T-helper 9 cell (primary cell): ENCODE data around the gene GAN.
"Not testable (repeated sequence)": the region's sequence is repeated elsewhere in the genome, so short reads cannot be mapped to it uniquely, and the experiment has no call there.

Experiments used
- DNase-seq: peaks from one replicate; pipeline ENCODE4 v3.0.0-alpha.2; 2020

Gene GAN

DNA sequence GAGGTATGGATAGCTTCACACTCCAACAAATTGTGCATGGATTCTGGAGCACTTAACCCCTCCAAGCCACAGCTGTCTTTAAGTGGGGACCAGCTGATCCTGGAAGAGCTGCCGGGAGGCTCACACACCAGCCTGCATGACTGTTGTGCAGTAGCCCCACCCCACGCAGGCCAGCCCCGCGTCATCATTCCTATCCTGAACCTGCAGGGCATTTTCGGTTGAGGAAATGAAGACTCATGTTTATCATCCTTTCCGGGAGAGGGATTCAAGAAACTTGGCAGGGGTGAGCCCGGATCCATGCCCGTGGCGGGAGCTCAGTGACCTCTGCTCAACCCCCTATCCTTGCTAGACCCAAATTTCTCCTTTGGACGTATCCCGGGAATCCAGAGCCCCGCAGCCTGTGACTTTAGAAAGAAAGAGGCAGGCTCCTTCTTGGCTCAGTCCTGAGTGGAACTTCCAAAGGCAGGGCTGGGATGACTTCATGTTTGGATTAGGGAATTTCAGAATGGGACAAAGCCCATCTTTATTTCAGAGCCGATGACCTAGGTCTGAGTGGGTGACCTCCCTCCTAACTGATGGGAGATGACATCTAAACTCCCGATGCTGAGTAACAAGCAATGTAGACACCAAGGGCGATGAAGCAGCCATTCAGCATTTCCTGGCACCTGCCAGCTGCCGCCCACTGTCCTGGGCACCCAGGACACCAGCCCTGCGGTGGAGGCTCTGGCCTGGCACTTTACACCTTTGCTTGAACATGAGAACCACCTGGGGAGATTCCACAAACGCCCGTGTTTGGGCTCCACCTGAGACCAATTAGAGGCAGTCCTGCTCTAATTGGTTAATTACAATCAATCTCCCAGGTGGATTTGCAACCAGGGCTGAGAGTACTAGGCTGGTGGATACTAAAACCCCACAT lies 86.5 kb downstream of the GAN start:
- DNase-seq: no peak

DNA sequence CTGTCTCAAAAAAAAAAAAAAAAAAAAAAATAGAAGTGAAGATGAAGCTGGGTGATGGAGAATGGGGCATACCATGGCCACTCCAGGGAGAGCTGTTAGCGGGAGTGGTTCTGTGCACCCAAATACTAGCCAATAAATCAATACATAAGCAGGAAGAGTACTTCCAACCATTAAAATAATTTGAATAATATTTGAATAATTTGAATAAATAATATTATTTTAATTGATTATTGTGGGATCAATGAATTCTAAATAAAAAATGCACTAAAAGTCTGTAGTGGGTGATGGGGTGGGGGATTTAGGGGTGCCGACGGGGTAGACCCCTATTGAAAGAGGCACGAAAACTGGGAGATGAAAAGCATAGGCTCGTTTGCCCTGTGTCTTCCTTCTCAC lies 88.4 kb downstream of the GAN start:
- no peak for DNase-seq

DNA sequence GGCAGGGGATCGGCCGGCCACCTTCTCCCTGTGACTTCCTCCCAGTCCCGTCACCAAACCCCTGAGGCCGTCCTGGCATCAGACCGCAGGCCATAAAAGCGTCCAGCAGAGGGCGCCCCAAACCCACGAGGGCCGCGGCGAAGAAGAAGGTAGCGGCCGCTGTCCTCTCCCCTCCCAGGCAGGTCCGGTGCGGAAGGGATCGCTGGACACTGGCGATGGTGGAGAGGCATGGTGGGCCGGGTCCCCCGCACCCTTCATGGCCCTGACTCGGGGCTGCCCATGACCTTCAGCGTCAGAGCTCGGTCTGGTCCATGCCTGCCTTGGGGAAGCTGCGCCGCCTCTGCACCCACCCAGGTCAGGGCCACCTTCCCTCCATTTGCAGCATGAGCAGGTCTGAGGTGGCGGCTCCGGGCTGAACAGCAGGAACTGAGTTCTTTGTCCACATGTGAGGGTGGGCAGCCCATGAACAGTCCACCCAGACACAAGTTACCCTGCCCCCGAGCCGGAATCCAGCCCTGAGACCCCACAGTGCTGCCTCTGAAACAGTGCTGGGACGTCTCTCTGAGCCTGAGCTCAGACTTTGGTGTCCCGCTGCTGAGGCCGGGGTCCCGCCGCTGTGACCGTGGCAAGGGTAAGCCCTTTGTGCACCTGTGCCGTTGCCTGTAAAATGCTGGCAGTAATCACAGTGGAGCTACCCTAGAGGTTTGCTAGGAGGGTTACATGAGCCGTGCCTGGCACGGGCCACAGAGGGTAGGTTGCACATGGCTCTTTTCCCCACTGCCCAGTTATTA lies 89.0 kb downstream of the GAN start:
- peak; percentile 84 for DNase-seq

DNA sequence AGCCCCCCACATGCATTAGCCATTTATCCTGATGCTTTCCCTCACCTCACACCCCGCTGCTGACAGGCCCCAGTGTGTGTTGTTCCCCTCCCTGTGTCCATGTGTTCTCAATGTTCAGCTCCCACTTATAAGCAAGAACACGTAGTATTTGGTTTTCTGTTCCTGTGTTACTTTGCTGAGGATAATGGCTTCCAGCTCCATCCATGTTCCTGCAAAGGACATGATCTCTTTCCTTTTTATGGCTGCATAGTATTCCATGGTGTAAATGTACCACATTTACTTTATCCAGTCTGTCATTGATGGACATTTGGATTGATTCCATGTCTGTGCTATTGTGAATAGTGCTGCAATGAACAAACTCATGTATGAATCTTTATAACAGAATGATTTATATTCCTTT lies 90.2 kb downstream of the GAN start:
- DNase-seq: not testable (repeated sequence)

DNA sequence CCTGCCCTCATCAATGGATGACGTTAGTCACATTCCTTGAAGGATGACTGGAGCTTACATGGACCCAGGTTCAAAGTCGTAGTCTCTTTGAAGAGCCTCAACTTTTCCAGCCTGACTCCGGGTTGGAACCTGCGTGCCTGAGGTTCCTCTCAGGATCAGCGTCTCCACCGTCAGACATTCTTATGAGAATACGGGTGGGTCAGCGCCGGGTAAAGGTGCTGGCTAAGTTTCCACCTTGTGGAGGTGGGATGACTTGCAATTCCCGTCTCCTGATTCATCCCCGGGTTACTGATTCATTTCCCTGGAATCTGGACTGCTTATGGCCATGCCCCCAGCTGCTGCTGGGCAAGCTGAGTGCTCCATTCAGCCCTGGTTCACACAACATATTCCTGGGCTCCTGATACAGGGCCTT lies 90.9 kb downstream of the GAN start:
- no peak for DNase-seq

DNA sequence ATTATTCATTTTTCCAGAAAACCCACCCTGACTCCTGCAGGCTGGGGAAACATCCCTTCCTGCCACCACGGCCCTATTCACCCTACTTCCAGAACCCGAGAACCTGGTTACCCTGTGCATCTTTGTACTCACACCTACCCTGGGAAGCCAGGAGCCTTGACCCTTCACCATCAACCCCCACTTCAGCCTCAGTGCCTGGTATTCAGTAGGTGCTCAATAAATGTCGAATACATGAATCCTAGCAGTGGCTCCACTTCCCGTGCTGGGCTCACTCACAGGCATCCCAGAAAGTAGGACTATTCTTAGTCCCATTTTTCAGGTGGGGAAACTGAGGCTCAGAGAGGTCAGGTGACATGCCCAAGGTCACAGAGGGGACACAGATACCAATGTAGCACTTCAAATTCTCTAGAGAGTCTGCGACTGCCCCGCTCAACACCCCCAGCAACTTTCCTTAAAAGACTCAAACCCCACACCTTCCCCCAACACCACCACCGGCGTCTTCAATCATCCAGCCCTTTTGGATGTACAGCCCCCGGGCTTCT lies 93.7 kb downstream of the GAN start:
- no peak for DNase-seq

DNA sequence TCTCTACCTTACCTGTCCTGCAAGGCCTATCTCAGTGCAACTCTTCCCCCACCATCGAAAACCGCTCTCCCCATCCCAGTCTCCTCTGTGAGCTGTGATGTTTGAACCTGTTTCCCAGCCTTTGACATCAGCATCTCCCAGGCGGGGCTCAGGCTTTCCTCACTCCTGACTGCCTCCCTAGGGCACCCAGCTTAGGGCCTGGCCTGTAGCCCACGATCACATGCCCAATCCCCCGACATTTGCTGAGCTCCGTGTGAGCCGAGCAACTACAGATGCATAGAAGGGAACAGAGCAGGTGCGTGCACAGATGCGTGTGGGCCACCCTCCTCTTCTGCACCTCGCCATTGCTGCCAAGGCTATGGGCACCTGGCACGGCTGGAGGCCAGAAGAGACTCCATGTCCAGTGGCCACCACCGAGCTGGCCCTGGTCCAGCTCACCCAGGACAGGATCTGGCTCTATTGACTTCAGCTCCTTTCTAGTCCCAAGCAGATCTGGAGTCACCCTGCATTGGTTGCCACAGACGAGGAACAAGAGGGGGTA lies 94.3 kb downstream of the GAN start:
- DNase-seq: no peak

DNA sequence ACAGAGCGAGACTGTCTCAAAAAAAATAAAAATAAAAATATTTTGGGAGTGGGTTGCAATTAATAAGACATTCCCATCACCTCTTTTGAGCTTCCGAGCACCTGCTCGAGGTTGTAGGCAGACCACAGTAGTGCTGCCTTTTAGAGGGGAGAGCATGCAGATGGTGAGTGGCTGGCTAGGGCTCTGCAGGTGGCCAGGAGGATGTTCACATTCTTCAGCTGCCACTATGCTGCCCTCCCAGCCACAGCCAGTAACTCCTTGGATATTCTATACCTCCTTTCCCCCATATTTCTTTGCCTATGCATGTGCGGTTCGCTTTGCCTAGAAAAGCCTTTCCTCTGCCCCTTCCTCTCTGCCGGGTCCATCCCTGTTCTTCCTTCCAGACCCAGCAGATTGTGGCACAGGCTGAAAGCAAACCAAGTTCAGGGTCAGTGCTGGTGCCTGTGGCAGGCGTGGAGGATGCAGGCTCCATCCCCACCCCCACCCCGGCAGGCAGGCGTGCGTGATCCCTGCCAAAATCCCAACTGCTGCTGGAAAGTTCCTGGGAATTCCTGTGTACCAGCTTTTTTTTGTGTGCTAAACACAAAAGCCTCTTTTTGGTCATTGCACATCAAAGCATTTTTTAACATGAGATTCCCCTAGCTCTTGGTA lies 96.0 kb downstream of the GAN start:
- no peak for DNase-seq

DNA sequence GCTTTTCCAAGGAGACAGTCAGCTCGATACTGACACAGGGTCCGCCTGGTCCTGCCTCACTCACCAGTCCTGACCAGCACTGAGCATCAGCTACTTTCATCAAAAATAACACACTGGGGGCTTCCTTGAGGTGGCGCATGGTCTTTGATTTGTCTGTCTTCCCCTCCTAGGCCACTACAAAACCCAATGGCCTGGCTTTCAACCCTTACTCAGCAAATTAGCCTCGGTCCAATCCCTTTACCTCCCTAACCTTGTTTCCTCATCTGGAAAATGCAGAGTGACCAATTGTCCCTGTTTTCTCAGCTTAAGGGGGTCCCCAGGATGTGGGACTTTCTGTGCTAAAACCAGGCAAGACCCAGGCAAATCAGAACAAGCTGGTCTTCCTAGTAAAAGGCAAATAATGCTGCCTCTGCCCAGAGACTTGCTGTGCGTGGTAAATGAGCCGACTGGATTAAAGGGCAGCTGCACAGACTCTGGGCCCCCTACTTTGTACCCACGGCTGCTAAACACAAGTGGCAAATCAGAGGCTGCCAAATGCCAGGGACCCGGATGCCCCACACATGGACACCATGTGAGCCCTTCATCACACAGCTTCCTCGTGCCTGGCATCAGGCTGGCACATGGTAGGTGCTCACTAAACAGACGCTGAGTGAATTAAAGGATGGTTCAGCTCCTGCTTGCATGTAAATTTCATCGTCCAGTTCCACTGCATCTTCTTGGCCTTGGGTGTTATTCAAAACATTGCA lies 98.7 kb downstream of the GAN start:
- no peak for DNase-seq

DNA sequence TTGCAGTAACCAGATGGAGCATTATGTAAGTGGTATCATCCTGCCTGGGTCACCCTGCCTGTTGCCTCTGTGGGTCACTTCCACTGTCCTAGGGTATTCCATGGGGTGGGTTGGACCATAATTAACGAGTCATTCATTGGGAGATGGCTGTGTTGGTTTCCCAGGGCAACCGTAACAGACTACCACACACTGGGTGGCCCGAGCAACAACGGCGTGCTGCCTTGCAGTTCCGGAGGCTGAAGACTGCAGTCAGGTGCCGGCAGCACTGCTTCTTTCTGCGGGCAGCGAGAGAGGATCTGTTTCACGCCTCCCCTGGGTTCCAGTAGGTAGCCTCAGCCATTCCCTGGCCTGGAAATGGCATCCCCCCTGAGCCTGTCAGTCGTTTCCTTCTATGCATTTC lies 101.0 kb downstream of the GAN start:
- DNase-seq: no peak

DNA sequence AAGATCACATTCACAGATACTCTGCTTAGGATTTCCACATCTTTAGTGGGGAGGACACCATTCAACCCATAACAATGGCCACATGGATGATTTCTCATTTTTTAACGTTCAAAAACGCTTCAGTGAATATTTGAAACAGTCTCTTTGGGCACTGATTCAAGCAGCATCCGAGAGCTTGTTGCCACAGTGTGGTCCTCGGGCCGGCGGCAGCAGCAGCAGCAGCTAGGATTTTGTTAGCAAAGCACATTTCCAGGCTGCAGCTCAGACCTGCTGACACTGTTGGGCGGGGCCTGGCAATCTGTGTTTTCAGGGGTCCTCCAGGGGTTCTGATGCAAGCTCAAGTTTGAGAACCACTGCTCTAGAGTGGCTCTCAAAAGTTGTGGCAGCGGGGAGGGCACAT lies 102.0 kb downstream of the GAN start:
- no peak for DNase-seq

DNA sequence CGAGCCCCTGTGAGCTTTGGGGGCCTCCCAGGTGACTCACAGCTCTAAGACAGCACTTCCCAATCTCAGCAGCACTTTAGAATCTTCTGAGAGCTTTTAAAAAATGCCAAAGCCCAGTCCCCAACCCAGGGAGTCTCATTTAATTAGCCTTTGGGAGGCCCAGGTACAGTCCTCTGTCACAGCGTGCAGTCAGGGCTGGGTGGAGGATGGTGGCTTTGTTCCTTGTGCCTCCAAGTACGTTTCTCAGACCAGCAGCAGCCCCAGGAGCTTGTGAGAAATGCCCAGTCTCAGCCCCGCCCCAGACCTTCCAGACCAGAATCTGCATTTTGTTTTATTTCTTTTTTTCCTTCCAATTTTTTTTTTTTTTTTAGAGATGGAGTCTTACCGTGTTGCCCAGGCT lies 102.4 kb downstream of the GAN start:
- no peak for DNase-seq

DNA sequence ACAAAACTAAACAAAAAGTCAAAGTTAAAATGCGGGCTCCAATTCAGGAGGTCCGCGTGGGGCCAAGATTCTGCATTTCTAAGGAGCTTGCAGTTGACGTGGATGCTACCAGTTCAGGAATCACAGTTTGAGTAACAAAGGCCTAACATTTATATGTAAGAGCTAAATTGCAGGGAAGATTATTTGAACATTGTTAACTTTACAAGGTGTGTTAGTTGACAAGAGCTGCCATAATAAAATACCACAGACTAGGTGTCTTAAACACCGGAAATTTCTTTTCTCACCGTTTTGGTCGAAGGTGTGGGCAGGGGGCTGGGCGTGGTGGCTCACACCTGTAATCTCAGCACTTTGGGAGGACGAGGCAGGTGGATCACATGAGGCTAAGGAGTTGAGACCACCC lies 105.0 kb downstream of the GAN start:
- no peak for DNase-seq

DNA sequence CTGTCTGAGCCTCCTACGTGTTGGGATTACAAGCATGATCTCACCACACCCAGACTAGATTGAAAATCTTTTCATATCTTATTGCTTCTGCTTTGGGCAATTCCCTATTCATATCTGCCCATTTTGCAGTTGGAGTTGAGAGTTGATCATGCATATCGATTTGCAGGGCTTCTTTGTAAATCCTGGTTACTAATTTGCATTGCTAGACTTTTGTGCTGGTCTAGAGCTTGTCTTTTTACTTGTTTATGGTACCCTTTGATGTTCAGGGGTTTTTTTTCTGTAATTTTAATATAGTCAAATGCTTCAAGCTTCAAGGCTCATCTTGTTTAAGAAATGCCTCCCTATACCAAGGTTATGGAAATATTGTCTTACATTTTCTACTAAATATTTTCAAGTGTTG lies 106.4 kb downstream of the GAN start:
- no peak for DNase-seq

DNA sequence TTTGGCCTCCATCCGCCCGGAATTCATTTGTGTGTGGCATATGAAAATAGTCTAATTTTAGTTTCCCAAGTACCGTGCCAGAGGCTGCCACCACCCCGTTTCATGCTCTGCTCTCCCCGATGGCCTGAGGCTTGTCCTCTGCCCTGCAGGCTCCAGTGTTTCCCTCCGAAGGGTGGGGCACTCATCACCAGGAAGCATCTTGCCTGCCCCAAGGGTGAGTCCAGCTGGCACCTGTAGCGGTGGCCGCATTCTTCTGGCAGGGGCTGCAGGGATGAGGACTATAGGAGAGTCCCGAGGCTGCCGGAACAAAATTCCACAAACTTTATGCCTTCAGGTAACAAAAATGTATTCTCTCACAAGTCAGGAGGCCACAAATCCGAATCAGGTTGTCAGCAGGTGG lies 106.8 kb downstream of the GAN start:
- DNase-seq: no peak

DNA sequence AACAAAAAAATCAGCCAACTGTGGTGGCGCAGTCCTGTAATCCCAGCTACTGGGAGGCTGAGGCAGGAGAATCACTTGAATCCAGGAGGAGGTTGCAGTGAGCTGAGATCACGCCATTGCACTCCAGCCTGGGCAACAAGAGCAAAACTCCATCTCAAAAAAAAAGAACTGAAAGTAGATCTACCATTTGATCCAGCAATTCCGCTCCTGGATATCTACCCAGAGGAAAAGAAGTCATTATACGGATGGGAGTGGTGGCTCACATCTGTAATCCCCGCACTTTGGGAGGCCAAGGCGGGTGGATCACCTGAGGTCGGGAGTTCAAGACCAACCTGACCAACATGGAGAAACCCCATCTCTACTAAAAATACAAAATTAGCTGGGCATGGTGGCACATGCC lies 107.4 kb downstream of the GAN start:
- DNase-seq: not testable (repeated sequence)

DNA sequence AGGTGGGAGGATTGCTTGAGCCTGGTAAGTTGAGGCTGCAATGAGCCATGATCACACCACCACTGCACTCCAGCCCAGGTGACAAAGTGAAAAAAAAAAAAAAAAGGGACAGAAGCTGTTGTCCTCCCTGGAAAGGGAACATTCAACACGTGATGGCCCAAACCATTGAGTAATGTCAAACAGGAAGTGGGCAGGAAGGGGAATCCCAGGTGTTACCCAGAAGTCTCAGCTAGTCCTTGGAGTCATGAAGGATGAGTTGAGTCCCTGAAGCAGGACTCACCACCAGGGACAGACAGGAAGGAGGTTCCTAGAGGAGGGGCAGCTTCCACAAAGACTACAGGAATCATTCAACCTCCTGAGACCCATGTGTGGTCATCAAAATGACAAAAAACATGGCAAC lies 110.0 kb downstream of the GAN start:
- no peak for DNase-seq

DNA sequence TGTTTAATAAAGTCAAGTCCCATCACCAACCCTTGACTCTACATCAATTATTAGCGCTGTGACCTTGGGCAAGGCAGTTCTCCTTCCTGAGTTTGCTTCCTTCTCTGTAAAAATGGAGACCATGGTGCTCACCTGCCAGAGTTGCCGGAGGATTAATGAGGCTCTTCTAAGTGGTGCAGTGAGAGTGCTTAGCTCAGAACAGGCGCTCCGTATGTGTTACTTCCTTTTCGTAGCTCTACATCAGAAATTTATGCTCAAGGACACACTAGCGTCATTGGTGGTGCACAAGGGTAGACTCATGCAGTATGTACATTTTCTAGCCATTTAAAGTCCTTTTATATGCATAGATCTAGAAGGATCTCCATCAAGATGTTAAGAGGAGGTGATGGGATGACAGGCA lies 112.5 kb downstream of the GAN start:
- no peak for DNase-seq

DNA sequence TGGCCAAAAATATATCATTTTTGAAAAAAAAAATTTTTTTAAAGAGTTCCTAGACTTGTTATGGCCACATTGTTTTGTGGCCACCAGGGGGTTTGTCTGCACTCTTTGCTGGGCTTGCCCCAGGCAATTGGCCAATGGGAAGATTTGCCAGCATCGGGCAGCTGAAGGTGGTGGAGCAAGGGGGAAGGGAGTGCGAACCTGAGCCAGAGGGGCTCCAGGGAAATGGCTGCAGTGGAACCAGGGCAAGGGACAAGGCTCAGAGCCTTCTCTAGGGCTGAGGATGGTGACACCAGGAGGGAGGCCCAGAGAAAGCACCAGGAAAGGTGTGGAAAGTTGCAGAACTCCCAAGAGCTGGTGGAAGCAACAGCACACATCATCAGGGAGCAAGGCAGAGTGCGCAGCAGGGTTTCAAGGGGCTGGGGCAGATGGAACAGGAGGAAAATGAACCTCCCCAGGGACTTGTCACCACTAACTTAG lies 114.3 kb downstream of the GAN start:
- no peak for DNase-seq

DNA sequence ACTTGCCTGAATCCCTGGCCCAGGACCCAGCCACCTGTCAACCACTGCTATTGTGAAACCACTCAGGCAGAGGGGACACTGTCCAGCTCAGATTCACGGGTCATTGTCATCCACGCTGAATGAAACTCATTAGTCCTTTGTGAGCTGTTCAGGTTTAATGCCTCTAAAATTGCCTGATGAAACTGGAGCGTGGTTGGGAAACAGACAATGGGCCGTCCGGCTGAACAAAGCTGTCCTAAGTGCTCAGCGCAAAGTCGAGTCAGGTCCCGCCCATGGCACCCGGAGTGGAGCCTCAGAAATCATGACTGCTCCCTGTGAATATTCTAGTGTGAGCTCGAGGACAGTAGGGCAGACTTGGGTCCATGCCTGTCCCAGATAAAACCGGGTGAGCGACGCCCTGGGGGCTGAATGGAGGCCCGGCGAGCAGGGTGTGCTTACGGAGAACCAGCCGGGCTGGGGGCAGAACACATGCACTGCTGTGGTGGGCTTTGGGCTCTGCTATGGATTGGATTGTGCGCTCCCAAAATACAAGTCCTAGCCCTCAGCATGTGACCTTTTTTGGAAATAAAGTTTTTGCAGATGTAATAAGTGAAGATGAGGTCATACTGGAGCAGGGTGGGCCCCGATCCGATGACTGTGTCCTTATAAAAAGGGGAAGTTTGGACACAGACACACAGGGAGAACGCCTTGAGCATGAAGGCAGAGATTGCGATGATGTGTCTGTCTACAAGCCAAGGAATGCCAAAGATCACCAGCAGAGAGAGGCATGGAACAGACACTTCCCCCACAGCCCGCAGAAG lies 117.0 kb downstream of the GAN start:
- no peak for DNase-seq

DNA sequence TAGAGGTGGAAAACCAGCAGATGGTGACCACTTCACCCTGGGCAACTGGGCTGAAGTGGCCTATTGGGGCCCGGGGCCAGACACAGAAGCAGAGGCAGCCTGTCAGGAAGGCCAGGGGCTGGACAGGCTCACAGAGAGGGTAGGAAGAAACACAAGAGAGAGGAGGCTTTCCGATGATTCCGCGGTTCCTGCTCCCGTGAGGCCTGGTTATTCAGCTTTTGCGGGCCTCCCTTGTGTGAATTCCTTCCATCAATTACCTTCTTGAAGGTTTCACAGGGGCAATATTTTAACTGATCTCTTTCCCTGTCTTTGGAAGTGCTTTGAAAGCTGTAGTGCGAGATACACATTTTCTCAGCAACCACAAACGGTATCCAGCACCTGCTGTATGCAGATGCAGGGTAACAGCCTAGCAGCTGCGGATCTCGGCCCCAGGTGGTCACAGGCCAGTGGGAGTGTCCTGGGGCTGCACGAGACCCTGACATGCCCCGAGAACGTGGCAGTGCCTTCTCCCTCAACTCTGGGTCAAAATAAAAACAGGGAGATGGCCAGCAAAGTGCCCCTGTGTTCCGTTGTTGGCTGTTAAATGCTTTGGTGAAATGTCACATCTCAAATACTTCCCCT lies 118.3 kb downstream of the GAN start:
- no peak for DNase-seq
